ENCODE data around the gene OR4F6.

The OR4F6 gene

GRCh38 chr15:101804941-101805340 is 1.6 kb downstream of the OR4F6 start:
- no peak for DNase-seq

- DNase-seq = no peak
Measured at GRCh38 chr15:101805605-101806345, 2.5 kb downstream of the OR4F6 start.

GRCh38 chr15:101807345-101807945 is 4.1 kb downstream of the OR4F6 start:
- DNase-seq = no peak

- peak in 1 of 2 experiments; percentile 0 for DNase-seq
Measured at GRCh38 chr15:101808201-101808600, 4.9 kb downstream of the OR4F6 start.

GRCh38 chr15:101810456-101810855 is 7.1 kb downstream of the OR4F6 start:
- no peak for DNase-seq

GRCh38 chr15:101810876-101811275 is 7.6 kb downstream of the OR4F6 start:
- DNase-seq = no peak

- DNase-seq = no peak
Measured at GRCh38 chr15:101811902-101812301, 8.6 kb downstream of the OR4F6 start, which contains the start of gene OR4F15. TSS of gene OR4F15 (plus strand) at chr15:101812202. CDS start at chr15:101818187, 5,985 bp downstream.

- no peak for DNase-seq
Measured at GRCh38 chr15:101813803-101814534, 10.7 kb downstream of the OR4F6 start.

- no peak for DNase-seq
Measured at GRCh38 chr15:101820781-101821180, 17.5 kb downstream of the OR4F6 start.

- DNase-seq = no peak
Measured at GRCh38 chr15:101827257-101827656, 23.9 kb downstream of the OR4F6 start.

GRCh38 chr15:101828774-101829173 is 25.5 kb downstream of the OR4F6 start:
- DNase-seq = no peak

GRCh38 chr15:101841656-101842055 is 38.3 kb downstream of the OR4F6 start:
- DNase-seq = no peak

GRCh38 chr15:101844916-101845315 is 41.6 kb downstream of the OR4F6 start:
- no peak for DNase-seq

- DNase-seq = no peak
Measured at GRCh38 chr15:101852356-101852755, 49.0 kb downstream of the OR4F6 start.

All from NCI-H446 (cell line).